CD4-positive, alpha-beta T cell treated with Interleukin-1 beta for 1 hour (primary cell): ENCODE measurements around the gene B3GNT3.
"Not testable (repeated sequence)": the region's sequence is repeated elsewhere in the genome, so short reads cannot be mapped to it uniquely, and the experiment has no call there.

Experiments
- DNase-seq, 2 donors: peaks; one replicate each; pipeline ENCODE4 v3.0.0-alpha.2; 2020 to 2022

The B3GNT3 gene

DNA sequence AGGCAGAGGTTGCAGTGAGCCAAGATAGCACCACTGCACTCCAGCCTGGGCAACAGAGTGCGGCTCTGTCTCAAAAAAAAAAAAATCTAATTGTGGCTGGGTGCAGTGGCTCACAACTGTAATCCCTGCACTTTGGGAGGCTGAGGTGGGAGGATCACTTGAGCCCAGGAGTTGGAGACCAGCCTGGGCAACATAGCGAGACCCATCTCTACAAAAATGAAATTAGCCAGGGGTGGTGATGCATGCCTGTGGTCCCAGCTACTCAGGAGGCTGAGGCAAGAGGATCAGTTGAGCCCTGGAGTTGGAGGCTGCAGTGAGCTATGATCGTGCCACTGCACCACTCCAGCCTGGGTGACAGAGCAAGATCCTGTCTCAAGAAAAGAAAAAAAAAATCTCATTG is 3.7 kb downstream of the B3GNT3 start:
- DNase-seq = not testable (repeated sequence)

- no peak for DNase-seq
Measured at GRCh38 chr19:17802137-17802858, 7.4 kb downstream of the B3GNT3 start.

- DNase-seq = peak; percentile 39 to 46
Measured at GRCh38 chr19:17803264-17803896, 8.4 kb downstream of the B3GNT3 start.

DNA sequence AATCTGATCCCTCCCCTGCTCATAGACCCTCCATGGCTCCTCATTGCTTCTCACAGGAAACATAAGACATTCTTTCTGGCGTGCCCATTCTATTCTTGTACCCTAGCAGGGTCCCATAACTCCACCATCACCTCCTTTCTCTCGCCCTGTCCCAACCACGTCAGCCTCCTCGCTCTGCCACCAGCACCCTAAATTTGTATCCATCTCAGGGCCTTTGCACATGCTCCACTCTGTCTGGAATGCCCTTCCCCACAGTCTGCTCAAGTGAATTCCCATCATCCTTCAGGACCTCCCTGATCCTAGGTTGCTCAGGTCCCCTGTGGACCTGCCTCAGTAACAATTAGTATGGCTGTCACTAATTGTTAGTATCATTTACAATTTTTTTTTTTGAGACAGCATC is 10.5 kb downstream of the B3GNT3 start:
- DNase-seq = no peak

- no peak for DNase-seq
Measured at GRCh38 chr19:17806945-17807344, 12.0 kb downstream of the B3GNT3 start.

- peak; percentile 12 for DNase-seq
Measured at GRCh38 chr19:17807731-17808316, 12.9 kb downstream of the B3GNT3 start.

- DNase-seq = no peak
Measured at GRCh38 chr19:17811103-17811502, 16.2 kb downstream of the B3GNT3 start.

DNA sequence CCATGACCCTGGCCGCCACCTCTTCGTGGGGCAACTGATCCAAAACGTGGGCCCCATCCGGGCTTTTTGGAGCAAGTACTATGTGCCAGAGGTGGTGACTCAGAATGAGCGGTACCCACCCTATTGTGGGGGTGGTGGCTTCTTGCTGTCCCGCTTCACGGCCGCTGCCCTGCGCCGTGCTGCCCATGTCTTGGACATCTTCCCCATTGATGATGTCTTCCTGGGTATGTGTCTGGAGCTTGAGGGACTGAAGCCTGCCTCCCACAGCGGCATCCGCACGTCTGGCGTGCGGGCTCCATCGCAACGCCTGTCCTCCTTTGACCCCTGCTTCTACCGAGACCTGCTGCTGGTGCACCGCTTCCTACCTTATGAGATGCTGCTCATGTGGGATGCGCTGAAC is 16.7 kb downstream of the B3GNT3 start:
- no peak for DNase-seq

- no peak for DNase-seq
Measured at GRCh38 chr19:17812099-17812498, 17.2 kb downstream of the B3GNT3 start.

GRCh38 chr19:17817668-17818363 is 22.9 kb downstream of the B3GNT3 start:
- DNase-seq = no peak

DNA sequence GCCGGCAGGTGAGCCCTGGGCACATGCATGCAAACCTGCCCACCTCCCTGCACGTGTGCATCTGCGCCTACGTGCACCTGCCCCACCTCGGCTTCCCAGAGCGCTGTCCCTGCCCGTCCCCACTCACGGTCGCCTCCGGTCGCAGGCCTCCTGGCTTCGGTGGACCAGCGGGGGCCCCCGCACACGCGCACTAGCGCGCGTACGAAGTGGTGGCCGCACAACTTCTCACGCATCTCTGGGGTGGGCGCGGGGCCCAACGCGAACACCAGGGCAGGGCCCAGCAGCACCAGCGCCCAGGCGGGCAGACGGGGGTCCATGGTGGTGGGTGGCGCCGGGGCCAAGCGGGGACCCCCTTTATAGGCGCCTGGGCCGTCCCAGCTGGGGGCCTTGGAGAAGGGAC is 26.3 kb downstream of the B3GNT3 start, which contains the start of gene INSL3:
TSS of gene INSL3 (minus strand) at position 330 of the 400 bp plus-strand sequence. CDS start at position 317, 13 bp downstream.
- no peak for DNase-seq

DNA sequence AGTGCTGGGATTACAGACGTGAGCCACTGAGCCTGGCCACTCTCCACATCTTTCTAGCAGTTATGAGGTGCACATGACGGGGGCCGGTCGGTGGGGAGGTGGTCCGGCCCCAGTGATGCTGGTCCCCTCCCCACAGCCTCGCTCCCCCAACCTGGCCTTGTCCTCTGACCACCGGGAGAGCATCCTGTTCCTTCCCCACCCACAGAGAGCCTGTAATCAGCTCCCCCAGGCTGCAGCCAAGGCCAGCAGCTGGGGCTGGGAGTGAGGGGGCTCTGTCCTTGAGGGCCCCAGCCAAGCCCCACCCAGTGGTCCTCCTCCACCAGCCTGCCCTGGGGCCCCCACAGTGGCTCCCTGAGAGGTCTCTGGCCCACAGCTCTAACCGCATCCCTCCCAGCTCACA is 29.4 kb downstream of the B3GNT3 start:
- DNase-seq = no peak

GRCh38 chr19:17826508-17827056 is 31.6 kb downstream of the B3GNT3 start:
- DNase-seq = no peak

GRCh38 chr19:17829855-17830566 is 35.1 kb downstream of the B3GNT3 start:
- DNase-seq = no peak

- DNase-seq = peak; percentile 50 to 51
Measured at GRCh38 chr19:17830567-17831418, 35.9 kb downstream of the B3GNT3 start.

- DNase-seq = no peak
Measured at GRCh38 chr19:17831419-17831888, 36.5 kb downstream of the B3GNT3 start.

GRCh38 chr19:17832443-17833208 is 37.7 kb downstream of the B3GNT3 start:
- no peak for DNase-seq

DNA sequence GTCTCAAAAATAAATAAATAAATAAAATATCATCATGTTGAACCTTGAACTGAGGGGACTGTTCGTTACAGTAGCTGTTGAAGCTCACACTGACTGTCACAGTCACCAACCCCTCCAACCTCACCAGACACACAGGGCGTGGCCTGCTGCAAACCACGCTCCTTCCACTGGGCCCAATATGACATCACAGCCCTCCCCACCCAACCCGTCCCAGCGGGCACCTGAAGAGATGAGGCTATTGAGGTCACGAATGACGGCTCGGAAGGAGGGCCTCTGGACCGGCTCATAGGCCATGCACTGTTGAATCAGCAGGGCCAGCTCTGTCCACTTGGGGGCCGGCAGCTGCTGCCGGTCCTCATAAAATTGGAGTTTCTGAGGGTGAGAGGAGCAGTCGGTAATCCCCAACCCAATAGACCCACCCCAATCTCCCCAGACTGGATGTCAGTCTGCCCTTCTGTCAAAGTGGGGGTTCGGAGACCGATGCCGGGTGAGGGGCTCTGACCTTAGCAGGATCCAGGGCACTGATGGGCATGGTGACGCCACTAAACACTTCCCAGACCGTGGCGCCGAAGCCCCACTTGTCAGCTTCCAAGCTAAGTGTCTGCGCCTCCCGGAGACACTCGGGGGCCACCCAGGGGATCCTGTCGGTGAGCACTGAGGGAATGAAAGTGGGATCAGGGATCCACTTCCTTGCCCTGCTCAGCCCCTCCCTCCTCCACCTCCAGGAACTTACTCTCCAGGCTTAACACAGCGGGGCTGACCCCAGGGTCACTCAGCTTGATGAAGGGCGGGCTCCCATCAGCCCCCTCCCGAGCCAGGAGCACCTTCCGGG is 39.6 kb downstream of the B3GNT3 start:
- DNase-seq = peak in 1 of 2 donors; percentile 13

DNA sequence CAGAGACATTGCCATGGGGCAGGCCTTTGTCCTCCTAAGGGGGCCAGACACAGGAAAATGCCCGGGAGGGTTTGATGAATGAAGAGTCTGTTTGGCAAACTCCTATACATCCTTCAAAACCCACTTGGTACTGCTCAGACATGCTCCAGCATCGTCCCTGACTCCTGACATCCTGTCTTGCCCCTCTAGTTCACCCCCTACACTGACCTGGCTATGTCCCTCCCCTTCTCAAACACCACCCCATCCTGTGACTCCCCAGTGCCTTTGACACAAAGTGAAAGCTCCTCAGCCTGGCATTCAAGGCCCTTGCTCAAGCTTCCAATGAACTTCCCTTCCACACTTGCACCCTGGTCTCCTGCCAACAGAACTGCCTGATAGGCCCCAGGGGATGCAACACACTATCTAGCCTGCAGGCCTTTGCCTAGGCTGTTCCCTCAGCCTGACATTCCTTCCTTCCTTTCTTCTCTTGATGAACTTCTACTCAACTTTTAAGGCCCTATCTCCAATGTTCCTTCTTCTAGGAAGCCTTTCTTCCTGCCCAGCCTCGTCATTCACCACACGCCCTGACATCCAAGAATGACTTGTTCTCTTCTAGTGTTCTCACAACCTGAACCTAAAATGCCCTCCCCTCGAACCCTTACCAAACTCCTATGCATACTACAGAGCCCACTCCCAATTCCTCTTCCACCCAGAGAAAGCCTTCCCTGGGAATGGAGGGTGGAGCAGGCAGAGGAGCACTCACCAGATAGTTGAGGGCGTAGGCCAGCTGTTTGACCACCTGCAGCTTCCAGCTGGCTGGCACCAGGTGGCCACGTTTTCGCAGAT is 40.5 kb downstream of the B3GNT3 start:
- no peak for DNase-seq
